K562 (cell line): Measurements from ENCODE around the gene CDYL2. TPM values are rescaled to one million over a fixed set of nuclear protein-coding genes. Genes with fewer than 3 reads are reported as not detected.

Experiments
- ATAC-seq: fragments of 200-7000 bp; cut with Tn5 transposase; 3 replicates; pipeline ENCODE4 v1.9.1; 2020; ENCODE audit warnings: moderate library complexity
- BruUV-seq: library from RNA; stranded (reverse); fragments of 400-500 nt; replicated peaks from 2 replicates; lab custom pipeline; 2021; lab: Mats Ljungman, UMichigan
- CTCF ChIA-PET: fragments of 300-600 bp; formaldehyde crosslinking; extraction: SDS; loops from one replicate; lab custom pipeline; 2021; ENCODE audit warnings: low intra/inter-chr PET ratio; lab: Yijun Ruan, JAX
- POLR2A ChIA-PET: fragments of 300-600, 350-650 bp; sonication (Branson Sonifier 250); formaldehyde crosslinking; extraction: SDS; loops from one replicate; lab custom pipeline; 2021; ENCODE audit warnings: antibody characterized with exemption, inconsistent platforms; lab: Yijun Ruan, JAX
- DNase-seq, 4 experiments: peaks; one replicate each; pipeline versions ENCODE4 v3.0.0 to v3.0.0-alpha.2; 2011 to 2018; ENCODE audit warnings: low spot score in 3 of 4, mixed read lengths in 3 of 4; ENCODE audit errors: extremely low read depth in 1 of 4
- FAIRE-seq: peaks from 2 replicates; lab custom pipeline; 2011; peaks lifted over from hg19 to GRCh38; lab: Jason Lieb, UNC
- H2AFZ ChIP-seq: 2 replicates; pipeline ENCODE4 v1.6.0; 2011; ENCODE audit warnings: low read depth, low read length, control low read depth, inconsistent platforms
- H3K27ac ChIP-seq: fragments of 200-600 bp; 3 replicates; pipeline ENCODE4 v1.8.0; 2011; ENCODE audit warnings: low read depth, mild to moderate bottlenecking, control low read depth, inconsistent platforms, low read length, moderate library complexity, mixed read lengths; ENCODE audit errors: extremely low read depth
- H3K27me3 ChIP-seq, 2 experiments: fragments of 300-600 bp in 1 of 2; 2 replicates in 1 of 2; 3 replicates in 1 of 2; pipeline versions ENCODE4 v1.6.0 to v1.8.0; 2011; ENCODE audit warnings: inconsistent platforms in 2 of 2, low read length in 2 of 2, mild to moderate bottlenecking in 1 of 2, mixed read lengths in 1 of 2, moderate library complexity in 1 of 2; ENCODE audit not compliant: control insufficient read depth in 2 of 2, insufficient read depth in 2 of 2
- H3K36me3 ChIP-seq: fragments of 300-600 bp; 3 replicates; pipeline ENCODE4 v1.8.0; 2011; ENCODE audit warnings: mild to moderate bottlenecking, low read length, inconsistent platforms; ENCODE audit not compliant: control insufficient read depth, insufficient read depth
- H3K4me1 ChIP-seq, 2 experiments: fragments of 200-600 bp in 1 of 2; replicated peaks in 1 of 2; 2 replicates in 1 of 2; 3 replicates in 1 of 2; pipeline versions ENCODE4 v1.5.1 to v1.8.0; 2011; ENCODE audit warnings: inconsistent platforms in 2 of 2, low read length in 2 of 2, mild to moderate bottlenecking in 1 of 2, mixed read lengths in 1 of 2, moderate library complexity in 1 of 2; ENCODE audit not compliant: control insufficient read depth in 2 of 2, insufficient read depth in 2 of 2
- H3K4me2 ChIP-seq: 2 replicates; pipeline ENCODE4 v1.6.1; 2011; ENCODE audit warnings: low read length, control low read depth, inconsistent platforms, mixed read lengths; ENCODE audit not compliant: insufficient read depth
- H3K4me3 ChIP-seq: fragments of 200-600 bp; sonication (generic), shearing (Covaris generic); 2 replicates; pipeline ENCODE4 v1.5.1; 2016; ENCODE audit warnings: control low read depth, inconsistent platforms
- H3K79me2 ChIP-seq: fragments of 200-600 bp; 3 replicates; pipeline ENCODE4 v1.8.0; 2011; ENCODE audit warnings: low read length, inconsistent platforms; ENCODE audit not compliant: control insufficient read depth, insufficient read depth
- H3K9ac ChIP-seq, 2 experiments: 2 replicates each; pipeline versions ENCODE4 v1.6.0 to v1.6.1; 2011; ENCODE audit warnings: low read depth in 2 of 2, low read length in 2 of 2, control low read depth in 1 of 2, inconsistent platforms in 1 of 2, mild to moderate bottlenecking in 1 of 2, mixed read lengths in 1 of 2; ENCODE audit not compliant: insufficient read depth in 1 of 2
- H3K9me1 ChIP-seq: one replicate; pipeline ENCODE4 v1.6.0; 2011; ENCODE audit warnings: inconsistent platforms, mild to moderate bottlenecking, low read length, moderate library complexity; ENCODE audit not compliant: control insufficient read depth, insufficient read depth
- H3K9me3 ChIP-seq: replicated peaks from 2 replicates; pipeline ENCODE4 v1.5.1; 2011; ENCODE audit warnings: low read depth, low read length, inconsistent platforms; ENCODE audit not compliant: control insufficient read depth, insufficient read depth
- H4K20me1 ChIP-seq: replicated peaks from 2 replicates; pipeline ENCODE4 v1.6.1; 2011; ENCODE audit warnings: low read length, inconsistent platforms, mixed read lengths; ENCODE audit not compliant: control insufficient read depth, insufficient read depth
- ATF7 ChIP-seq: fragments of 450-650 bp; IDR thresholded peaks from 2 replicates; pipeline ENCODE4 v1.7.1; 2014; ENCODE audit warnings: mild to moderate bottlenecking, moderate library complexity
- BRF1 ChIP-seq: IDR thresholded peaks from 3 replicates; pipeline ENCODE4 v1.6.1; 2011; ENCODE audit warnings: borderline replicate concordance, mild to moderate bottlenecking; ENCODE audit not compliant: insufficient read length; ENCODE audit errors: extremely low read depth
- KLF13 ChIP-seq: fragments of 450-650 bp; IDR thresholded peaks from 2 replicates; pipeline ENCODE4 v1.6.1; 2016; ENCODE audit warnings: missing genetic modification characterization, low read depth, mild to moderate bottlenecking, missing compliant biosample characterization, moderate library complexity, borderline replicate concordance
- MTA3 ChIP-seq: fragments of 450-650 bp; formaldehyde crosslinking; IDR thresholded peaks from 2 replicates; pipeline ENCODE4 v1.6.1; 2017; ENCODE audit warnings: mild to moderate bottlenecking, borderline replicate concordance
- NRF1 ChIP-seq, 2 experiments: fragments of 450-650 bp; IDR thresholded peaks in 1 of 2; conservative IDR thresholded peaks in 1 of 2; 2 replicates each; pipeline ENCODE4 v1.6.1; 2014; ENCODE audit warnings: mild to moderate bottlenecking in 2 of 2
- SIN3B ChIP-seq: fragments of 450-650 bp; IDR thresholded peaks from 2 replicates; pipeline ENCODE4 v1.6.1; 2017; ENCODE audit warnings: low read depth, mild to moderate bottlenecking, moderate library complexity
- USF2 ChIP-seq: sonication (generic); formaldehyde crosslinking; IDR thresholded peaks from 2 replicates; pipeline ENCODE4 v1.5.0; 2020; ENCODE audit warnings: missing genetic modification reagents
- ZFP30 ChIP-seq: fragments of 250-450 bp; sonication (Bioruptor Pico); IDR thresholded peaks from 2 replicates; pipeline ENCODE4 v1.8.0; 2022; ENCODE audit warnings: moderate library complexity, mild to moderate bottlenecking, inconsistent platforms, borderline replicate concordance
- ZNF212 ChIP-seq: fragments of 450-650 bp; formaldehyde crosslinking; IDR thresholded peaks from 2 replicates; pipeline ENCODE4 v1.4.0; 2020; ENCODE audit warnings: mild to moderate bottlenecking
- ZNF239 ChIP-seq: fragments of 250-450 bp; sonication (Bioruptor Pico); IDR thresholded peaks from 2 replicates; pipeline ENCODE4 v1.4.0; 2020; ENCODE audit warnings: mild to moderate bottlenecking
- ZNF592 ChIP-seq: fragments of 450-650 bp; IDR thresholded peaks from 2 replicates; pipeline ENCODE4 v1.6.1; 2017; ENCODE audit warnings: antibody characterized with exemption, mild to moderate bottlenecking
- WGBS: fragments of 100-300 bp; shearing (Covaris generic); methylation state at CpG from one replicate; pipeline ENCODE4 v1.1.6; 2016; ENCODE audit warnings: low coverage, mixed read lengths; ENCODE audit not compliant: insufficient coverage; ENCODE audit errors: missing lambda C conversion rate; 5-methylcytosine and 5-hydroxymethylcytosine counted together
- in situ Hi-C: fragments of 300-500 bp; cut with MboI; formaldehyde crosslinking; loops from 4 replicates; pipeline ENCODE4 v1.15.0; 2018; ENCODE audit warnings: inconsistent platforms, mixed read lengths
- intact Hi-C: fragments of 100-400 bp; cut with micrococcal nuclease; formaldehyde crosslinking; loops from 2 replicates; pipeline ENCODE4 v1.14.2; 2022
- polyA plus RNA-seq, 8 experiments: library from polyadenylated mRNA; depleted of rRNA in 4 of 8; stranded (reverse) in 5 of 8; unstranded in 3 of 8; fragments of >200 nt; fragmentation: Nextera tagmentation in 2 of 8; fragmentation: Illumina TruSeq in 1 of 8; extraction: Ambion mirVana in 2 of 8; extraction: Trizol in 1 of 8; gene quantifications; 2 replicates each; pipeline versions ENCODE4 v1.2.1 to v1.2.3, GENCODE V29; 2011 to 2014; ENCODE audit warnings: inconsistent platforms in 1 of 8, missing spikeins in 1 of 8
- total RNA-seq, 7 experiments: library from RNA; depleted of rRNA in 6 of 7; stranded (reverse); fragments of >200 nt in 6 of 7; fragmentation: Illumina TruSeq in 2 of 7; extraction: Trizol in 2 of 7; gene quantifications; 2 replicates each; pipeline versions ENCODE4 v1.2.1 to v1.2.3, GENCODE V29; 2011 to 2021; ENCODE audit warnings: low replicate concordance in 1 of 7

The CDYL2 gene
- total and polyA plus RNA-seq, 9 of the 15 experiments (the other 6 are each of a cell fraction or from before 2014, with no cell fraction given): under 0.01 to 0.04 (median 0.01) TPM; not detected in 6

- Histone ChIP-seq H3K4me2 (peak overlapping the region; percentile 15; the same call in 1 of the 2 replicates), H3K4me3 (no peak overlapping the region), H3K9me3 (no peaks in the 10 kb centered on the region), H3K9me1 (no peaks in the 10 kb centered on the region), H3K27me3 (peaks cover 4 to 50% of the 10 kb centered on the region in 2 experiments; a peak in 4 of 5 replicates), H3K27ac (no peak overlapping the region), H4K20me1 (no peaks in the 10 kb centered on the region; the same call in 1 of the 2 replicates), H3K9ac (no peak overlapping the region), H2AFZ (peak overlapping the region; percentile 5; the same call in 1 of the 2 replicates), H3K36me3 (no peaks in the 10 kb centered on the region), H3K79me2 (no peaks in the 10 kb centered on the region), H3K4me1 (no peaks in the 10 kb centered on the region)
- ChIA-PET POLR2A (interaction anchor here (1.4 kb wide), 1 partner anchor 18 kb away, joined by 3 read pairs; no protein-coding TSS in a partner anchor), CTCF (no interaction called here)
- DNase-seq (peak; percentile 20 to 25 (median 23)), FAIRE-seq (no peak), ATAC-seq (peak; percentile 76)
- BruUV-seq: no TSS peak
- 3% methylated on average over 11 of the region's 11 CpGs for WGBS
- in situ Hi-C loops: no loop called here
- intact Hi-C loops: no loop called here
- TF ChIP-seq ZNF212 (CRISPR knock-in tag) (no peak), NRF1 (conservative IDR thresholded peaks at IDR 0.05 in 1 of 2, IDR thresholded peaks at IDR 0.05 in 1 of 2) (peak; percentile 84 to 87), ZNF592 (no peak), SIN3B (no peak), USF2 (peak; percentile 83), ZNF239 (no peak), ZFP30 (no peak), BRF1 (no peak), ATF7 (peak; percentile 43; the same call in 1 of the 2 replicates), MTA3 (no peak), KLF13 (tag) (no peak)
Observed at GRCh38 chr16:80611930-80612327, 192.5 kb downstream of the CDYL2 start.
